Measurements from ENCODE around the gene POLR3E. TPM values are rescaled to one million over a fixed set of nuclear protein-coding genes. Genes with fewer than 3 reads are reported as not detected.

POLR3E gene
- total and polyA plus RNA-seq, 2 experiments from 2014 or later: 23.5 to 62.5 TPM

GRCh38 chr16:22292320-22292719 is 4.9 kb upstream of the POLR3E start:
- H3K4me1 ChIP-seq (ENCODE audit: insufficient read depth): no peaks in the 10 kb centered on the region
- no peaks in the 10 kb centered on the region for H3K79me2 ChIP-seq
- H3K9me2 ChIP-seq (replicated peaks; ENCODE audit: insufficient read depth): no peaks in the 10 kb centered on the region
- DNase-seq (ENCODE audit: low spot score): no peak
- H3K4me2 ChIP-seq: no peak overlapping the region
- no peaks in the 10 kb centered on the region for H3K9me3 ChIP-seq (ENCODE audit: low read depth)
- no peak overlapping the region for H3K4me3 ChIP-seq
- H3K27ac ChIP-seq: no peak overlapping the region
- H4K20me1 ChIP-seq (ENCODE audit: insufficient read depth, poor library complexity, severe bottlenecking): no peaks in the 10 kb centered on the region
- TF ChIP-seq CTCF (IDR thresholded peaks at IDR 0.05; ENCODE audit: poor library complexity) (no peak), EZH2phosphoT487 (IDR thresholded peaks at IDR 0.05; ENCODE audit: low read depth, severe bottlenecking, unreplicated experiment) (no peak), EZH2 (IDR thresholded peaks at IDR 0.05; ENCODE audit: borderline replicate concordance) (no peak)
- H3K27me3 ChIP-seq: no peaks in the 10 kb centered on the region
- H3K36me3 ChIP-seq (replicated peaks; ENCODE audit: insufficient read depth, low read depth): no peaks in the 10 kb centered on the region
- H2AFZ ChIP-seq: no peak overlapping the region

GRCh38 chr16:22293137-22294106 is 3.8 kb upstream of the POLR3E start:
- no peak overlapping the region for H3K4me2 ChIP-seq

GRCh38 chr16:22296225-22297113 is 740 bp upstream of the POLR3E start:
- Histone ChIP-seq H3K36me3 (replicated peaks; ENCODE audit: insufficient read depth, low read depth) (no peaks in the 10 kb centered on the region), H3K4me3 (peak overlapping the region; percentile 48), H3K4me1 (ENCODE audit: insufficient read depth) (no peaks in the 10 kb centered on the region), H3K79me2 (peaks cover 28% of the 10 kb centered on the region), H3K9me3 (ENCODE audit: low read depth) (no peaks in the 10 kb centered on the region), H3K9me2 (replicated peaks; ENCODE audit: insufficient read depth) (no peaks in the 10 kb centered on the region), H3K4me2 (peak overlapping the region; percentile 75), H2AFZ (peak overlapping the region; percentile 73), H4K20me1 (ENCODE audit: insufficient read depth, poor library complexity, severe bottlenecking) (peaks cover 22% of the 10 kb centered on the region), H3K27ac (peak overlapping the region; percentile 16), H3K27me3 (no peaks in the 10 kb centered on the region)
- TF ChIP-seq EZH2phosphoT487 (IDR thresholded peaks at IDR 0.05; ENCODE audit: low read depth, severe bottlenecking, unreplicated experiment): no peak
- WGBS (ENCODE audit: low lambda C conversion rate, missing lambda C conversion rate): 7% methylated on average over 17 of the region's 17 CpGs
- DNase-seq (ENCODE audit: low spot score): no peak

More at GRCh38 chr16:22293137-22294106, 3.8 kb upstream of the POLR3E start:
- Histone ChIP-seq H3K4me1 (ENCODE audit: insufficient read depth) (no peaks in the 10 kb centered on the region), H3K79me2 (no peaks in the 10 kb centered on the region), H4K20me1 (ENCODE audit: insufficient read depth, poor library complexity, severe bottlenecking) (no peaks in the 10 kb centered on the region), H3K27me3 (no peaks in the 10 kb centered on the region), H3K4me3 (no peak overlapping the region), H3K36me3 (replicated peaks; ENCODE audit: insufficient read depth, low read depth) (no peaks in the 10 kb centered on the region), H2AFZ (no peak overlapping the region), H3K9me2 (replicated peaks; ENCODE audit: insufficient read depth) (no peaks in the 10 kb centered on the region), H3K9me3 (ENCODE audit: low read depth) (no peaks in the 10 kb centered on the region), H3K27ac (no peak overlapping the region)
- 90% methylated on average over 11 of the region's 11 CpGs for WGBS (ENCODE audit: low lambda C conversion rate, missing lambda C conversion rate)
- DNase-seq (ENCODE audit: low spot score): no peak
- TF ChIP-seq EZH2phosphoT487 (IDR thresholded peaks at IDR 0.05; ENCODE audit: low read depth, severe bottlenecking, unreplicated experiment) (no peak), CTCF (IDR thresholded peaks at IDR 0.05; ENCODE audit: poor library complexity) (no peak), EZH2 (IDR thresholded peaks at IDR 0.05; ENCODE audit: borderline replicate concordance) (no peak)
